Progenitor cell of endocrine pancreas (in vitro differentiated cells): ENCODE data around the gene TBC1D2B. TPM values are rescaled to one million over a fixed set of nuclear protein-coding genes. Genes with fewer than 3 reads are reported as not detected.

Source experiments
- DNase-seq: peaks from one replicate; pipeline ENCODE4 v3.0.0; 2021; ENCODE audit warnings: low spot score; ENCODE audit not compliant: unreplicated experiment
- H3K27ac Mint-ChIP-seq: 2 replicates; pipeline ENCODE4 v1.8.0; 2021; ENCODE audit warnings: mild to moderate bottlenecking, moderate library complexity, mixed read lengths
- H3K27me3 Mint-ChIP-seq: 2 replicates; pipeline ENCODE4 v1.8.0; 2021; ENCODE audit warnings: mixed read lengths
- H3K36me3 Mint-ChIP-seq: 2 replicates; pipeline ENCODE4 v1.8.0; 2022; ENCODE audit warnings: mixed read lengths; ENCODE audit not compliant: insufficient read depth
- H3K4me1 Mint-ChIP-seq: 2 replicates; pipeline ENCODE4 v1.8.0; 2021; ENCODE audit warnings: low read depth, mixed read lengths
- H3K4me3 Mint-ChIP-seq: 2 replicates; pipeline ENCODE4 v1.8.0; 2021; ENCODE audit warnings: low read depth, mild to moderate bottlenecking, moderate library complexity, mixed read lengths
- H3K9me3 Mint-ChIP-seq: 2 replicates; pipeline ENCODE4 v1.8.0; 2021; ENCODE audit warnings: low read depth, mixed read lengths
- CTCF ChIP-seq: fragments of 200-600 bp; sonication (generic); IDR thresholded peaks from one replicate; pipeline ENCODE4 v1.5.0; 2021; ENCODE audit warnings: antibody characterized with exemption, mild to moderate bottlenecking; ENCODE audit not compliant: unreplicated experiment
- total RNA-seq: library from RNA; stranded (reverse); gene quantifications from 2 replicates; pipeline ENCODE4 v1.2.1, GENCODE V29; 2021

TBC1D2B gene
- total RNA-seq, 1 donor from 2014 or later, result 10.8 TPM

DNA sequence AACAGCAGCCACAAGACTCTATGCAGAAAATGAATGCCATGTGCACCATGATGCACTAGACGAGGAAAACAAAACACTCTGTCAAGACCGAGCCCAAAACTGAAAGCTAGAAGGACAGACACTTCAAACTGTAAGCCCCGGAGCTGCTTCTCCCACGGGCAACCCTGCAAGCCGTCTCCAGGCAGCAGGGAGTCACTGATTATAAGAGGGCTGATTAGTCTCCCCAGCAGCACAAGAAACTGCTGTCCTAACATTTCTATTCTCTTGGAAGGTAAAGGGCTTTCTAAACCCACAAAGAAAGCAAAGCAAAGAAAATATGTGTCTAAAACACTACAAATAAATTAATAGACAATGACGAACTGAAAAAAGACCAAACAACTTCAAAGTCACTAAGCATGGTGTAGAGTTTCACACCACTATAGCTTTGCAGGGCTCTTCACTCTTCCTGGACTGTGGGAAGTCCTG is 15.5 kb downstream of the TBC1D2B start:
- peaks cover 14% of the 10 kb centered on the region for H3K4me1 Mint-ChIP-seq
- H3K36me3 Mint-ChIP-seq, result no peaks in the 10 kb centered on the region
- H3K9me3 Mint-ChIP-seq, result no peaks in the 10 kb centered on the region
- H3K27me3 Mint-ChIP-seq, result peaks cover 18% of the 10 kb centered on the region
- no peak for TF ChIP-seq CTCF
- H3K4me3 Mint-ChIP-seq, result no peak overlapping the region
- no peak overlapping the region for H3K27ac Mint-ChIP-seq
- no peak for DNase-seq

GRCh38 chr15:78060232-78060631 is 17.3 kb downstream of the TBC1D2B start:
- Mint-ChIP-seq H3K4me1 (peaks cover 15% of the 10 kb centered on the region), H3K36me3 (no peaks in the 10 kb centered on the region), H3K27me3 (peaks cover 12% of the 10 kb centered on the region), H3K27ac (no peak overlapping the region), H3K9me3 (no peaks in the 10 kb centered on the region), H3K4me3 (no peak overlapping the region)
- TF ChIP-seq CTCF, result no peak
- no peak for DNase-seq

DNA sequence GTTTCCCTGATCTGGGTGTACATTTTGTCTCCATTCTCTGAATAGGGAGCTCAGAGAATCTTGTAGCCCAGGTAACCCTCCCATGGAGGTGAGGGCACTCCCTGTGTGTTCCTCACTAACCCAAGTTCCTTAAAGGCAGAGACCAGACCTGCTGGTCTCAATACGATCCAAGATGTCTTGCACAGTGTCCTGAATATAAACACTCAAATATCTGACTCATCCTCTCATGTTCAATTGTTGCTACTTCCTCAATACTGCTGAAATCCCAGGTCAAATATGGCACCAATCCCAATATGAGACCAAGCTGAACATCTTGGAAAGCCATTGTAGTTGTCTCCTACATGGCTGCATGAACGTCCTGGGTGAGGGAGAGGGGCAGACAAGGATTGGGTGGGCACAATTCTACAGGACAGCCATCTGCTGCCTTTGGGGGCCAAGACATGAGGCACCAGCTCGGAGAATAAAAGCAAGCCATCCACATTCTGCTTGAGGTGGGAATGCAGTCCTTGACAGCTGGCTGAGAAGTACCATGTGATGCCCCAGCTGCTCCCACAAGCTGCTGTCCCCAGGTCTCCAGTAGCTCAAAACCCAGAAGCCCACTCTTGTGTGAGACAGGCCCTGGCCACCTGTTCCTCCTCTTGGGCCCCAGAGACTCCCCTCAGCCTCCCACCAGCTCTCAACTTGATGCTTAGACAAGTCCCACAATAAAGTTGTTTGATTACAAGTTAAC is 18.2 kb downstream of the TBC1D2B start:
- Mint-ChIP-seq H3K4me1 (peaks cover 15% of the 10 kb centered on the region), H3K9me3 (no peaks in the 10 kb centered on the region), H3K27me3 (peaks cover 12% of the 10 kb centered on the region), H3K27ac (no peak overlapping the region), H3K36me3 (no peaks in the 10 kb centered on the region), H3K4me3 (no peak overlapping the region)
- no peak for DNase-seq
- no peak for TF ChIP-seq CTCF

DNA sequence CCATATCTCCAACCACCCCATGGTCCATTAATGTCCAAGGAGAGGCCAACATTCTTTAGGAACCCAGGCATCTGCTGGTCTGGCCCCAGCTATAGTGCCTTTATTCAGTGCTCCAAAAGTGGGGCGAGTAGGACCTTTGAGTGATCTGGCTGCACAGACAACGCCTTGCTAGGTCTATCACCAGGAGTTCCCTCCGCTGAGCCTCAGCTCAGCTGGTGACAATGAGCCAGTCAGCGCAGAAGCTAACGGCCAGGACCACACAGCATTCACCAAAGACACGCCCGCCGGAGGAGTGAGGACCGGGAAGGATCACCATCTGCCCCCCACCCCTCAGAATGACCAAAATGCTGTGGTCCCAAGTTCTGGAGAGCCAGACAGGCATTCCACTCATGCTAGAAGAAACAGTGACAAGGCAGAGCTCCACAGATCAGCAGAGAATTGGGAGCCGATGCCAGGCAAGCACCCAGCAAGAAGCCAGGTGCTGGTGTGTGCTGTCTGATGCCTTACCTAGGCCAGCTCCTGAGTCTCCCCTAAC is 19.0 kb downstream of the TBC1D2B start:
- H3K9me3 Mint-ChIP-seq, result no peaks in the 10 kb centered on the region
- no peak overlapping the region for H3K27ac Mint-ChIP-seq
- peaks cover 15% of the 10 kb centered on the region for H3K4me1 Mint-ChIP-seq

GRCh38 chr15:78057803-78058202 is 19.7 kb downstream of the TBC1D2B start:
- H3K9me3 Mint-ChIP-seq, result no peaks in the 10 kb centered on the region
- no peaks in the 10 kb centered on the region for H3K36me3 Mint-ChIP-seq
- DNase-seq, result no peak
- peaks cover 12% of the 10 kb centered on the region for H3K27me3 Mint-ChIP-seq
- peaks cover 13% of the 10 kb centered on the region for H3K4me1 Mint-ChIP-seq
- TF ChIP-seq CTCF, result no peak
- H3K27ac Mint-ChIP-seq, result no peak overlapping the region
- no peak overlapping the region for H3K4me3 Mint-ChIP-seq

More for the DNA sequence above, 19.0 kb downstream of the TBC1D2B start:
- Mint-ChIP-seq H3K27me3 (peaks cover 12% of the 10 kb centered on the region), H3K4me3 (no peak overlapping the region), H3K36me3 (no peaks in the 10 kb centered on the region)
- TF ChIP-seq CTCF, result no peak
- DNase-seq, result no peak
